ENCODE measurements around the gene SERPINE1.

Gene SERPINE1

GRCh38 chr7:101159696-101160674 lies 33.1 kb downstream of the SERPINE1 start:
- DNase-seq = no peak

GRCh38 chr7:101160910-101161309 lies 34.0 kb downstream of the SERPINE1 start:
- DNase-seq = no peak

- no peak for DNase-seq
These were observed 35.0 kb downstream of the SERPINE1 start for GRCh38 chr7:101161692-101162471.

- DNase-seq = peak; percentile 40 to 69
These were observed 35.8 kb downstream of the SERPINE1 start for GRCh38 chr7:101162551-101163278.

- DNase-seq = peak; percentile 43 to 60
These were observed 36.6 kb downstream of the SERPINE1 start for GRCh38 chr7:101163279-101164070.

GRCh38 chr7:101164071-101164840 lies 37.4 kb downstream of the SERPINE1 start:
- DNase-seq = no peak

- peak; percentile 93 to 97 for DNase-seq
These were observed 38.4 kb downstream of the SERPINE1 start, which contains the start of gene VGF for GRCh38 chr7:101165075-101165957. TSS of gene VGF (minus strand) at chr7:101165569. CDS start at chr7:101164843, 726 bp downstream.

GRCh38 chr7:101165958-101166647 lies 39.2 kb downstream of the SERPINE1 start:
- peak in 1 of 2 experiments; percentile 53 for DNase-seq

- no peak for DNase-seq
These were observed 39.7 kb downstream of the SERPINE1 start for GRCh38 chr7:101166648-101166908.

- DNase-seq = peak; percentile 25 to 51
These were observed 40.2 kb downstream of the SERPINE1 start for GRCh38 chr7:101166909-101167644.

GRCh38 chr7:101167645-101168411 lies 40.9 kb downstream of the SERPINE1 start:
- DNase-seq = no peak

GRCh38 chr7:101168412-101169049 lies 41.6 kb downstream of the SERPINE1 start:
- no peak for DNase-seq

GRCh38 chr7:101169110-101169837 lies 42.4 kb downstream of the SERPINE1 start:
- no peak for DNase-seq

- DNase-seq = peak in 1 of 2 experiments; percentile 52
These were observed 43.1 kb downstream of the SERPINE1 start for GRCh38 chr7:101169838-101170551.

- no peak for DNase-seq
These were observed 43.9 kb downstream of the SERPINE1 start for GRCh38 chr7:101170617-101171441.
